IPS-18c (cell line): ENCODE data around the gene SAMD5.

Experiments used
- H3K4me3 ChIP-seq: 2 replicates; pipeline ENCODE4 v1.7.0; 2013; ENCODE audit warnings: low read depth, mild to moderate bottlenecking, low read length, moderate library complexity; ENCODE audit not compliant: insufficient read depth
- H3K9me3 ChIP-seq: one replicate; pipeline ENCODE4 v1.6.1; 2013; ENCODE audit warnings: mild to moderate bottlenecking, low read length, moderate library complexity; ENCODE audit not compliant: control insufficient read depth, insufficient read depth

Gene SAMD5

GRCh38 chr6:147587907-147588306 lies 79.4 kb downstream of the SAMD5 start:
- Histone ChIP-seq H3K4me3 (no peak overlapping the region), H3K9me3 (no peaks in the 10 kb centered on the region)

DNA sequence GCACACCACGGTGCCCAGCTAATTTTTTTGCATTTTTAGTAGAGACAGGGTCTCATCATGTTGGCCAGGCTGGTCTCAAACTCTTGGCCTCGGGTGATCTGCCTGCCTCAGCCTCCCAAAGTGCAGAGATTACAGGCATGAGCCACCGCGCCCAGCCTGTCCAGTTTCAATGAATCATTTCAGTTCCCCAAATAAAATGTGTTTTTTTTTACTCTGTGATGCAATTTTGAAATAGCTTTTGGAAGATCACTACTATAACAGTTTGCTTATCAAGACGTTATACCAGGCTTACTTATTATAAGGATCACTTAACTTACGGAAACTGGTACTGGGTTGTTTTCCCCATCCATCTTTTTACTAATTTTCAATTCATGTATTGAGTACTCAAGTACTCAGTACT lies 80.0 kb downstream of the SAMD5 start:
- no peaks in the 10 kb centered on the region for H3K9me3 ChIP-seq
- no peak overlapping the region for H3K4me3 ChIP-seq

DNA sequence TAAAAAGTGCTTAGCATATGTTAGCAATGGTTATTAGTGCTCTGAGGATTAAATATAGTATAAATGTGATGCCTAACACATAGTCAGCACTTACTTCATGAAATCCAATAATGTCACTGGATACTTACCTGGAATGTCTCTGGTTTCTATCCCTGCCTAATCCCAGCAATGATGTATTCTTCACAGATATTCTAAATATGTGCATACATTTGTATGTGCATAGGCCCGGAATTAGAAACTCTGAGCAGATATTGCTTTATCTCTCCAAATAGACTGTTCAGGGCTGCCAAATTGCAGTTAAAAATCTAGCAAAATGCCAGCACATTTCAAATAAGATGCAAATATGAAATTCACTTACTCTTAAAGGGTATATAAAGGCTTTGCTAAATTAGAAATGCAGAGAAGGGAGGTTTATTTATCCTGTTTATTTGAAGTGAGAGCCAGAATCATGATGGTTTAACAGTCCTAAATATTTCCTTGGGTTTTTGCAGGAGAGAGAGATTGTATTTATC lies 81.3 kb downstream of the SAMD5 start:
- H3K9me3 ChIP-seq: no peaks in the 10 kb centered on the region
- H3K4me3 ChIP-seq: no peak overlapping the region

DNA sequence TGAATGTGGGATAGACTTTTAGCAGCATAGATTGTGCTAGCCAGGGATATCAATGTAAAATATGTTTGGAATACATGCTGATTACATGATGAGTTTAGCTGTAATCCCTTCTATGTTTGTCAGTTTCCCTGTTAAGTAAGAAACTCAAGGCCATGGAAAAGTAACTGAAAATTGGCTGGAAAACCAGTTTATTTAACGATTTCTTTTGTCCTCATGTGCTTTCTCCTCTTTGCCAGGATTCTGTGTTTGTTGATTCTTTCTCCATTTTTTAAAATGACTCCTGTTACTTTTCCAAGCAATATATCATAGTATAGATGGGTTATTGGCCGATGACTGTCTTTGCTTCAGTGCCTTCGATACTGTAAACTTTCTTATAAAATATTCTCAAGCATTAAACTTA lies 87.5 kb downstream of the SAMD5 start:
- no peak overlapping the region for H3K4me3 ChIP-seq

DNA sequence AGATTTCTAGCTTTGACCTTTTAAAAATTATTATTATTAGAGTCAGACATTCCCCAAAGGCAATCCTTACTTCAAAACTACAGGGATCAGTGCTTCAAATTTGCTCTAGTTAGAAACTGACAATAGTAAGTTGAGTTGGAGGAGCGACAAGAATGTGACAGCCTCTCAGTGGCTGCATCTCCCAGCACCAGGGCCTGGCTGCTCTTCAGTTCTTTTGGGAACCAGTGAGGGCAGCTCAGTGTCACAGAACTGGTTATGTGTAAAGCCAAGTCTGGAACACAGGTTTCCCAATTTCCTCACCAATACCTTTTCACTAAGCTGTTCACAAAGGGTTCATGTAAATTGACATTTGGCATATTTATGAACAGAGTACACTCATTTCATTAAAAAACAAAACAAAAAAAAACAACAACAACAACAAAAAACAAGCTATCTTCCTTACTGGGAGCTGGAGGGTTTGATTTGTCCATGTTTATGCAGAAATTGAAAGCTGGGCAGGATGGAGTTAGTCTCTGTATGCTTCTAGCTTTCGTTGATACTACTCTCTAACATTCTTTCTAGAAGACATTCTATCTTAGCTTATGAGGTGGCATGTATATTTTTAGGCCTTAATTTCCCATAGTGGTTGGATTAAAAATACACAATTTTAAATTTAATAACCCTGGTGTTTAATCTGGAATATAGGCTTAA lies 95.0 kb downstream of the SAMD5 start:
- Histone ChIP-seq H3K4me3 (no peak overlapping the region), H3K9me3 (no peaks in the 10 kb centered on the region)

More for the DNA sequence above, 87.5 kb downstream of the SAMD5 start:
- H3K9me3 ChIP-seq: no peaks in the 10 kb centered on the region

DNA sequence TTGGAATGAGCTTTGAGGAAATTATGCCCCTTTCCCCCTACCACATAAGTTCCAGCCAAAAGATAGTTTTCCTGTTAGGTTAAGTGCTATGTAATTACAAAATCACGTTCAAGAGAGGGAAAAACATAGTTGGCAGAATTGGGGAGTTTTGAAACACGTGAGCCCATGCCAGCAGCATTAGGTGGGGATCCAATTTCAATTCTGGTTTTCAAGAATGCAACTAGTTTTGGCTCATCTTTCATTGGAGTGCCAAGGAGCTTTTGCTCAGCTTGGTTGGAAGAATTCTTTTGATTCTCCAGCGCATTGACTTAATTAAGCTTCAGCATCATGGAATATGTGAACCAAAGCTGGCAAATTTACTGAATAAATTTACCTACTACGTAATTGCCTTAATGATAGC lies 95.9 kb downstream of the SAMD5 start:
- Histone ChIP-seq H3K4me3 (no peak overlapping the region), H3K9me3 (no peaks in the 10 kb centered on the region)

- no peaks in the 10 kb centered on the region for H3K9me3 ChIP-seq
- no peak overlapping the region for H3K4me3 ChIP-seq
Measured at GRCh38 chr6:147611992-147612391, 103.5 kb downstream of the SAMD5 start.

- Histone ChIP-seq H3K9me3 (no peaks in the 10 kb centered on the region), H3K4me3 (no peak overlapping the region)
Measured at GRCh38 chr6:147614501-147614900, 106.0 kb downstream of the SAMD5 start.

GRCh38 chr6:147615659-147616456 lies 107.4 kb downstream of the SAMD5 start:
- H3K9me3 ChIP-seq: no peaks in the 10 kb centered on the region
- H3K4me3 ChIP-seq: no peak overlapping the region

- no peaks in the 10 kb centered on the region for H3K9me3 ChIP-seq
- no peak overlapping the region for H3K4me3 ChIP-seq
Measured at GRCh38 chr6:147617366-147617765, 108.9 kb downstream of the SAMD5 start.

DNA sequence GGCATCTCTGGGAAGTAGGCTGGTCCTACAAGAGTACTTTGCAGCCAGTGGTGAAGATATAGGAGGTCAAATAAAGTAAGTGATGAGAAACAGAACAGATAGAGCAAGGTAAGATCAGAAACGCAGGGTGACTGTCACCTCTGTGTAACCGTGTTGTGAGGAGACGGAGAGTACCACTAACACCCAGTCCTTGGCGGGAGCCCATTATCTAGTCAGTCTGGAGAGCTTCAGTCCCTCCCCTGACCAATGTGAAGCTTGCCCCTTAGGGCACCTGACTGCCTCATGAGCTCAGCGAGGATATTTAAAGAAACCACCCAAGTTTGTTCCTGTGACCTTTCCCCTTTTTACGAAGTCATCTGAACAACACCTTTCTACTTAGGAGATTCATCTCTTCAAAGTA lies 110.0 kb downstream of the SAMD5 start:
- H3K4me3 ChIP-seq: no peak overlapping the region
- no peaks in the 10 kb centered on the region for H3K9me3 ChIP-seq

DNA sequence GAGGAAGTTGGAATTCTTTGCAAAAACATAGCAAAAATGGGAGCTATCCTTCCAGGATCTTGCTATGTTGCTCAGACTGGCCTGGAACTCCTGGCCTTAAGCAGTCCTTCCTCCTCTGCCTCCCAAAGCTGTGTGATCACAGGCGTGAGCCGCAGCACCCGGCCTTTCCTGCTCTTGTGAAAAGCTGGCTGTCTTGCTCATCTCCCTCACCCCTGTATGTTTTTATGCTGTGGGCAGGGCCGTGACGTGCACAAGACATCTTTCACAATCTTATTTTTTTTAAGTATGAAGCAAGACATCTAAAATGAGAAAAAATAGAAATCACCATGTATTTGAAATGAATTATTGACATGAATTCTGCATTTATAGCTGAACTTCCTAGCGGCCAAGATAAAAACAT lies 110.4 kb downstream of the SAMD5 start:
- H3K9me3 ChIP-seq: no peaks in the 10 kb centered on the region

More for the DNA sequence above, 110.4 kb downstream of the SAMD5 start:
- H3K4me3 ChIP-seq: no peak overlapping the region
